ENCODE results near the gene EFHC1. TPM values are rescaled to one million over a fixed set of nuclear protein-coding genes. Genes with fewer than 3 reads are reported as not detected.

Gene EFHC1
- polyA plus RNA-seq, 1 experiment, result 59.8 TPM

GRCh38 chr6:52482903-52483670, 62.9 kb downstream of the EFHC1 start:
- Histone ChIP-seq H3K27me3 (ENCODE audit: control insufficient read depth, insufficient read depth, low read length) (no peaks in the 10 kb centered on the region), H3K27ac (ENCODE audit: low read depth, low read length) (no peak overlapping the region), H3K9me3 (ENCODE audit: control insufficient read depth, insufficient read depth, low read length) (no peaks in the 10 kb centered on the region), H3K4me3 (ENCODE audit: low read depth, low read length) (no peak overlapping the region)
- POLR2A ChIA-PET, result interaction anchor here (0.6 to 1.1 kb wide), 2 partner anchors 63 to 206 kb away, joined by 3 to 5 read pairs; partner anchors contain the start of gene EFHC1
- no peak for DNase-seq (ENCODE audit: low read depth, low spot score)
- TF ChIP-seq CTCF (IDR thresholded peaks at IDR 0.05; ENCODE audit: low read depth, low read length), result no peak
- CTCF ChIA-PET, result interaction anchor here (1.0 kb wide), 1 partner anchor 169 kb away, joined by 3 read pairs; no protein-coding TSS in a partner anchor

- H3K27me3 ChIP-seq (ENCODE audit: control insufficient read depth, insufficient read depth, low read length), result no peaks in the 10 kb centered on the region
- no peak for TF ChIP-seq CTCF (IDR thresholded peaks at IDR 0.05; ENCODE audit: low read depth, low read length)
- ChIA-PET CTCF (interaction anchor here (1.0 kb wide), 1 partner anchor 169 kb away, joined by 3 read pairs; no protein-coding TSS in a partner anchor), POLR2A (interaction anchor here (0.6 to 1.1 kb wide), 2 partner anchors 63 to 207 kb away, joined by 3 to 5 read pairs; partner anchors contain the start of gene EFHC1)
- H3K9me3 ChIP-seq (ENCODE audit: control insufficient read depth, insufficient read depth, low read length), result no peaks in the 10 kb centered on the region
- no peak for DNase-seq (ENCODE audit: low read depth, low spot score)
- no peak overlapping the region for H3K27ac ChIP-seq (ENCODE audit: low read depth, low read length)
- H3K4me3 ChIP-seq (ENCODE audit: low read depth, low read length), result no peak overlapping the region
These were observed 63.5 kb downstream of the EFHC1 start for GRCh38 chr6:52483671-52484003.

GRCh38 chr6:52489881-52490280, 69.7 kb downstream of the EFHC1 start:
- TF ChIP-seq CTCF (IDR thresholded peaks at IDR 0.05; ENCODE audit: low read depth, low read length), result no peak
- Histone ChIP-seq H3K27ac (ENCODE audit: low read depth, low read length) (no peak overlapping the region), H3K9me3 (ENCODE audit: control insufficient read depth, insufficient read depth, low read length) (no peaks in the 10 kb centered on the region), H3K27me3 (ENCODE audit: control insufficient read depth, insufficient read depth, low read length) (no peaks in the 10 kb centered on the region), H3K4me3 (ENCODE audit: low read depth, low read length) (no peak overlapping the region)
- ChIA-PET POLR2A (no interaction called here), CTCF (no interaction called here)
- no peak for DNase-seq (ENCODE audit: low read depth, low spot score)

GRCh38 chr6:52491203-52492069, 71.3 kb downstream of the EFHC1 start:
- ChIA-PET CTCF (interaction anchor here (1.2 kb wide), 1 partner anchor 171 kb away, joined by 3 read pairs; no protein-coding TSS in a partner anchor), POLR2A (no interaction called here)
- Histone ChIP-seq H3K4me3 (ENCODE audit: low read depth, low read length) (no peak overlapping the region), H3K9me3 (ENCODE audit: control insufficient read depth, insufficient read depth, low read length) (no peaks in the 10 kb centered on the region), H3K27me3 (ENCODE audit: control insufficient read depth, insufficient read depth, low read length) (no peaks in the 10 kb centered on the region), H3K27ac (ENCODE audit: low read depth, low read length) (no peak overlapping the region)
- TF ChIP-seq CTCF (IDR thresholded peaks at IDR 0.05; ENCODE audit: low read depth, low read length), result no peak
- no peak for DNase-seq (ENCODE audit: low read depth, low spot score)

All from AG04450 (cell line).